ENCODE measurements around the gene CLCN2. TPM values are rescaled to one million over a fixed set of nuclear protein-coding genes. Genes with fewer than 3 reads are reported as not detected.
"Not testable (repeated sequence)": the region's sequence is repeated elsewhere in the genome, so short reads cannot be mapped to it uniquely, and the experiment has no call there.

The CLCN2 gene
- total RNA-seq, 1 donor from 2014 or later: 4.9 TPM

GRCh38 chr3:184347321-184348056, 13.9 kb downstream of the CLCN2 start:
- intact Hi-C loops (cut with micrococcal nuclease): no loop called here

DNA sequence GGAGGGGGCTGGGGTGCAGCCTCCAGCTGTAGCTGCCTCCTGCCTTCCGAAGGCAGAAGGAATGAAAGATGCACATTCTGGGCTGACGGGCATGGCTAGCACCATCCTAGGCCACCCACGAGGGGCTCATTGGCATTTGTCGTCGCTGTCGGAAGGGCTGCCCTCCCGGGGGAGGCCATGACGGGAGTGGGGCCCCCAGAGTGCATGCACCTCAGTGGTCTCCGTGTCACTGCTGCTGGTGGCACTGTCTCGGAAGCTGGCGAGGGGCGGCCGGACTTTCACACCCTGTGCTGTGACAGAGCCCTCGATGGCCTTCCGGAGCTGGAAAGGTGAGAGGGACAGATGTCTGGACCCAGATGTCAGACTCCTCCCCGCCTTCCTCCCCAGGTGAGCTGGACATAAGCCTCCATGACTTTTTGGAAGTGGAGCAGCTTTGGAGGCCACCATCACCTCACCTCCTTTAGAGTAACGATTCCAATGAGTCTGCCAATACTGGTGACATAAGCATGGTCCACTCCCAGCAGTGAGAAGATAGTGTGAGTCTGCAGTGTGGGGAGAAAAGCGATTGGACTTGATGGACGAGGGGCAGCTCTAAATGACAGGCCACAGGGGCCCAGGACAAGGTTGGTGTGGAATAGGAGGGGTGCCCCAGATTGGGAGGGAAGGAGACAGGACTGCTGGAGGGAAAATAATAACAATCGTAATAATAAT, 14.8 kb downstream of the CLCN2 start:
- intact Hi-C loops (cut with micrococcal nuclease): no loop called here

GRCh38 chr3:184345317-184346144, 15.9 kb downstream of the CLCN2 start:
- intact Hi-C loops (cut with micrococcal nuclease): no loop called here

- intact Hi-C loops (cut with micrococcal nuclease): no loop called here
Observed at GRCh38 chr3:184344579-184345316, 16.7 kb downstream of the CLCN2 start.

DNA sequence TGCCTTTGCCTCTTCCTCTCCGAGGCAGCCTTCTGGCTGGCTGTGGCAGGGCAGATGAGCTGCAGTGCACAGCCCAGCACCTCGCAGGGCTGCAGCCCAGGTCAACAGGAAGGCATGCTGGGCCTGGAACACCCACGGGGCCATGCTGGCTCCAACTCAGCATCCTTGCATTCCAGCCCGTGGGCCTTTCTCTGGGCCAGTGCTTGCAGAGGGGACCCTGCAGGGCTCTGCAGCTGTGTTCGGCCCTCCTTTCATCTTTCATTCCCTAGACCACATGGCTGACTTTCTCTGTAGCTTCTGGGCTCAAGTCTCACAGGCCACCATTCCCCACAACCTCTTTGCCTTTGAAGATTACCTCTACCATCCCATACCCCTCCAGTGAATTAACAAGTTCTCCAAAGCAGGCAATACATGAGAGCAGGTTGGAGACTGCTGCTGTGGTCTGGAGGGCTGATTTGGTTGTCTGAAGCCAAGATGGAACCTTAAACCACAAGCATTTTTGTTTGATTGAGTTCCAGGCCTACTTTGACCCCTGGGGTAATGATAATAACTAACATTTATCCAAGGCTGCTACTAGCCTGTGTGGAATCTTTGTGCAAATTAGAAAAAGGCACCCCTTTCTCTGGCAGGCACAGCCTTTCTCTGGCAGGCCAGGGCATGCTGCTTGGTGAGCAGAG, 18.1 kb downstream of the CLCN2 start:
- intact Hi-C loops (cut with micrococcal nuclease): no loop called here

- intact Hi-C loops (cut with micrococcal nuclease): no loop called here
Observed at GRCh38 chr3:184341925-184342324, 19.5 kb downstream of the CLCN2 start.

DNA sequence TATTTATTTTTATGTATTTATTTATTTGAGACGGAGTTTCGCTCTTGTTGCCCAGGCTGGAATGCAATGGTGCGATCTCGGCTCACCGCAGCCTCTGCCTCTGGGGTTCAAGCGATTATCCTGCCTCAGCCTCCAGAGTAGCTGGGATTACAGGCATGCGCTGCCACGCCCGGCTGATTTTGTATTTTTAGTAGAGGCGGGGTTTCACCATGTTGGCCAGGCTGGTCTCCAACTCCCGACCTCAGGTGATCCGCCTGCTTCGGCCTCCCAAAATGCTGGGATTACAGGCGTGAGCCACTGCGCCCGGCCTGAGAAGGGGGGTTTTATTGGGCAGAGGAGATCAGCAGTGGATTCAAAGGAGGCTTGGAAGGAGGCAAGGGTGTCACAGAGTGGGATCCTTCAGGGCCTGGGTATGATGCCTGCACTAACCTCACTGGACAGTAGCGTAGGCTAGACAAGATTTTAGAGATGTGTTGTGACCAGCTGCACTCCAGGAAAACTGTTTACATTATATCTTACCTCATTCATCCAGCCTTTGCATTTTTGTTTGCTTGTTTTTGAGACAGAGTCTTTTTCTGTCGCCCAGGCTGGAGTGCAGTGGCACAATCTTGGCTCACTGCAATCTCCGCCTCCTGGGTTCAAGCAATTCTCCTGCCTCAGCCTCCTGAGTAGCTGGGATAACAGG, 21.8 kb downstream of the CLCN2 start:
- intact Hi-C loops (cut with micrococcal nuclease): not testable (repeated sequence)

- intact Hi-C loops (cut with micrococcal nuclease): no loop called here
Observed at GRCh38 chr3:184339001-184339400, 22.4 kb downstream of the CLCN2 start.

DNA sequence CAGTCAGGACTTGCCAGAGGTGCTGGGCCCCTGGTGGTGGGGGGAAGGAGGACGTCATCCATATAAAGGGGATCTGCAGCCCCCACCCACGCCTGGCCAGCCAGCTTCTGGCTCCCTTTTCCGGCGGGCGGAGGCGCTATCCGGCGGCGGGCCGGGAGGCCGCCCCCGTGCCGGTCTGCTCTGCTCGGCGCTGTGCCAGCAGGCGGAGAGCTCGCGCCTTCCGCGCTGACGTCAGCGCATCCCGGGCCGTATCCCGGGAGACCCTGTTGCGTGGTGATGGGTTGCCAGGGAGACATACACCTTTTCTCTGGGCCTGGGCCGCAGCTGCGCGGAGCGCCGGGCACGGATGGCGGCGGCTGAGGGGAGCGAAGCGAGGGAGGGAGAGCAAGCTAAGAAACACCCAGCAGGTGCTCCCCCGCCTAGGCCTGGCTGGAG, 22.9 kb downstream of the CLCN2 start:
- intact Hi-C loops (cut with micrococcal nuclease): no loop called here

- intact Hi-C loops (cut with micrococcal nuclease): no loop called here
Observed at GRCh38 chr3:184337981-184338380, 23.4 kb downstream of the CLCN2 start.

DNA sequence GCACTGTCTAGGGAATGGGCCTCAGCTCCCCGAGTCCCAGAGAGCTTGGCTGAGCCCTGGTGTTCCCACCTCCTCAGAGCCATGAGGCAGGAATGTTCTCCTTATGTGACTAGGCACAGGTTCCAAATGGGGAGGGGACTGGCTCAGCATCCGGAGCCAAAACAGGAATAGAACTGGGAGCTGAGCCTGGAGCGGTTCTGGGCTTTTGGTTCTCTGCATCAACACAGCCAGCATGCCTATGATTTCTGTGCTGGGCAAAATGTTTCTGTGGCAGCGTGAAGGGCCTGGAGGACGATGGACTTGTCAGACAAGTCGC, 24.0 kb downstream of the CLCN2 start, which contains the start of gene FAM131A:
Gene FAM131A (plus strand): TSS at position 202 of the 316 bp plus-strand sequence. CDS start 31 bp downstream, at position 233.
- intact Hi-C loops (cut with micrococcal nuclease): no loop called here

DNA sequence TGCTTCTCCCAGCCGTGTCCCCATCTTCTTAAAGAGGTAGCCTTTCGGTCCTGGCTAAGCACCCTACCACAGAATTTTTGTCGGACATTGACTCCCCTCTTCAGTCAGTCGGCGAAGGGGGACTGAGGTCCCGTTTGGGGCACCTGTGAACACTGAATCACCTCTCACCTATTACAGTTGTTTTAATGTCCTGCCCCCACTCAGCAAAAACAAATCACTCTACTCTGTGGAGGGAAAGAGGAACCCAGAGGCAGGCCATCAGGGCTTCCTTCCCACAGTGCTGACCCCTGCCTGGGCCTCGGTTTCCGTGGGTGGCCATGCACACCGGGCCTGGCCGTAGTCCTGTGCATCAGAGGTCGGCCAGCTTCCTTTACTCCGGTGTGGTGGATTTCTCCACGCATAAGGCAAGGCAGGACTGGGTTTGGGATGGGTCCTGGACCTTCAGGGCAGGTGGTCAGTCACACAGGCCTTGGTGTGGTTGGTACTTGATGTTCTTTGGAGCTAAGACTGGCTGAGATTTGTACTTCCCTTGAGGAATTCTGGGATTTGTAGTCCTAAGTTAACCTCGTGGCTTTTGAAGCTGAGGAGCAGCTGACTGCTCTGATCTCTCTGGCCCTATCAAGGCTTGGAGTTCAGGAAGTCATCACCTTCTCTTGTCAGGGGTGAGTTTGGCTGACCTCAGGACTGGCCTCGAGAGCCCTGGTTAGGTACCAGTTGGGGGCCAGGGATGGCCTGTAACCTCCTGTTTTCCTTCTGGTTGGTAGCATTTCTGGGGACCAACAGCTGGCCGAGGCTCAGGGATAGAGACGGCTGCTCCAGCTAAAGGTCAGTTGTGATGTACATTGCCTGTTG, 24.6 kb downstream of the CLCN2 start:
- intact Hi-C loops (cut with micrococcal nuclease): no loop called here

DNA sequence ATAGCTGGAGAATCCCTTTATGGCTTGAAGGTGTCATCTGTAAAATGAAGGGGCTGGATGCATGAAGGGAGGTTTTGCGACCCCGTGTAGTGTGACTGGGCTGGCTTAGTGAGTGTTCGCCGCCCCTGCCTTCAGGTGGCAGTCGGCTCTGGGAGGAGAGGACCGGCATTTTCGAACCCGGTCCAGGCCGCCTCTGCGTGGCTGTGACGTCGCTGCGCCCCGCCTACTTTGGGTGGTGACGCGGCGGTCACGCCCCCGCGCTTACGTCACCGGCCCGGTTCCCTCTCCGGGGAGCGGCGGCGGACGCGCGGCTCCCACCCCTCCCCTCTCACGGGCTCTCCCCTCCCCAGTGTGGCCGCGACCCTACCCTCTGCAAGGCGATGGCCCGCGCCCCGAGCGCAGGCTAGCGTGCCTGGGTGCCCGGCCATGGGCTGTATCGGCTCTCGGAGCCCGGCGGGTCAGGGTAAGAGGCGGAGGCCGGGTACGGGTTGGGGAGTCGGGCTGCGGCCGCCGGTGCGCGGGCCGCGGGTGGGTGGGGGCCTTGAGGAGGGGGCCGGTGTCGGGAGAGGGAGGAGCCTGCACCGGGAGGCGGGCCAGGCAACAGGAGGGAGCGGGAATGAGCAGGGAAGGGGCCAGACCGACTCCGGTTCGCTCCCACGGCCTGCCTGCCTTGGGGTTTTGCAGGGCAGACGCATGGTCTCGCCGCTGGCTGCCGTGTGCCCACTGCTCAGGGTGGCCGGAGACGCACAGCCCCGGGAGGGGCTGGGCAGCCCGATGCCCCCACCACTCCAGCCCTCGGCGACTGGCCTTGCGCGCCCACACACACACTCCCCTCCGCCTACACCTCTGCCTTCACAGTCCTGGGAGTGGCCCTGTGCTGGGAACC, 25.5 kb downstream of the CLCN2 start:
- intact Hi-C loops (cut with micrococcal nuclease): loop anchor here (1.0 kb wide), 5 partner anchors 22 to 208 kb away; partner anchors contain the start of genes EIF4G1 and PSMD2

DNA sequence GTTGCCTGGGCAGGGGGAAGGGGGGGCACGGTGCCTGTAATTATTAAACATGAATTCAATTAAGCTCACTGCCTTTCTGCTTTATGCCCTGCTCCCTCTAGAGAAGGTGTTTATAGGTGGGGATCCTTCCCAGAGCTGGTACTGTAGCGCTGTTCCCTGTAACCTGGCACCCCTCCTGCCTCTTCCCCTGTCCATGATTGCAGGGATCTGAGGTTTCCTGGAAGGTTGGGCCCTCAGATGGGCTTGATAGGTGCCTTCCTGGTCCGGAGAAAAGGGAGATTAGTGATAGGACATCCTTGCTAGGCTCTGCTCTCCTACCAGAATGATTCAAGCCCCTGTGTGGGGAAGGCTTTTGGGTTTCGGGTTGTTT, 26.1 kb downstream of the CLCN2 start:
- intact Hi-C loops (cut with micrococcal nuclease): loop anchor here (1.0 kb wide), 5 partner anchors 21 to 209 kb away; partner anchors contain the start of genes EIF4G1 and PSMD2

DNA sequence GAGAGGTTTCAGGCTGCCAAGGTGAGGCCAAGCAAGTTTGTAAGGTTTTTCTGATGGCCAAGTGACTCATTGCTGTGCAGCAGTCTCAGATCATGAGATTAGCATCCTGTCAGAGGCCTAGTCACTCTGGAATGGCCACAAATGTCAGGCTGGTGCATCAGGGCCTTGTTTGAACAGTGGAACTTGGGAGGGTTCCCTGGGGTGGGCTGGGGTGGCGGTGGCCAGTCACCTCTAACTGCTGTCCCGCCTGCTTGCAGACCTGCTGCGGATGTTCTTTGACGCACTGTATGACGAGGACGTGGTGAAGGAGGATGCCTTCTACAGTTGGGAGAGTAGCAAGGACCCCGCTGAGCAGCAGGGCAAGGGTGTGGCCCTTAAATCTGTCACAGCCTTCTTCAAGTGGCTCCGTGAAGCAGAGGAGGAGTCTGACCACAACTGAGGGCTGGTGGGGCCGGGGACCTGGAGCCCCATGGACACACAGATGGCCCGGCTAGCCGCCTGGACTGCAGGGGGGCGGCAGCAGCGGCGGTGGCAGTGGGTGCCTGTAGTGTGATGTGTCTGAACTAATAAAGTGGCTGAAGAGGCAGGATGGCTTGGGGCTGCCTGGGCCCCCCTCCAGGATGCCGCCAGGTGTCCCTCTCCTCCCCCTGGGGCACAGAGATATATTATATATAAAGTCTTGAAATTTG, 26.8 kb downstream of the CLCN2 start:
- intact Hi-C loops (cut with micrococcal nuclease): loop anchor here (1.0 kb wide), 6 partner anchors 20 to 210 kb away; partner anchors contain the start of genes AP2M1, EIF4G1 and PSMD2

DNA sequence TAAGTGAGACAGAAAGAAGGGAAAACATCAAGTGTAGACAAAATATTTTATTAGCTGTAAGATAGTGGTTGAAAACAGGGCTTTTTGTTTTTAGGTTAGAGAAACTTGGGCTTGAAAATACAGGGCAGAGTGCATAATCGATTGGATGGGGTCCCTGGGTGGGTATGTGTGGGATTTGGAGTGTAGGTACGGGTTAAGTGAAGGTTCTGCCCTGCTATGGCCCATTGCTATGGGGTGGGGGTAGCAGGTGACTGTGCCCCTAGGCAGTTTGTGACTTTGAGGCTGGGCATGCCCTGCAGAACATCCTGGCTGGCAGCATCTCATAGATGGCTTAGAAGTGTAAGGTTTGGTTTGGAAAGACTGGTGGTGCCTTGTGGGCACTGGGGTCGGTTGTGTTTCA, 27.7 kb downstream of the CLCN2 start:
- intact Hi-C loops (cut with micrococcal nuclease): loop anchor here (1.0 kb wide), 1 partner anchor 159 kb away; the partner anchor contains the start of gene AP2M1

- intact Hi-C loops (cut with micrococcal nuclease): no loop called here
Observed at GRCh38 chr3:184333190-184333589, 28.2 kb downstream of the CLCN2 start.
